H1 (cell line): Measurements from ENCODE around the gene GIPC1. TPM values are rescaled to one million over a fixed set of nuclear protein-coding genes. Genes with fewer than 3 reads are reported as not detected.

ENCODE experiments used
- CREB1 ChIP-seq: IDR thresholded peaks from 2 replicates; pipeline ENCODE4 v1.6.1; 2012; ENCODE audit warnings: inconsistent platforms
- EP300 ChIP-seq, 2 experiments: IDR thresholded peaks; 1 replicate in 1 of 2; 2 replicates in 1 of 2; pipeline ENCODE4 v1.6.1; 2011 to 2012; ENCODE audit warnings: low read depth in 2 of 2, low read length in 2 of 2, mild to moderate bottlenecking in 2 of 2, borderline replicate concordance in 1 of 2, inconsistent platforms in 1 of 2, moderate library complexity in 1 of 2
- GABPA ChIP-seq: IDR thresholded peaks from 2 replicates; pipeline ENCODE4 v1.6.1; 2011; ENCODE audit warnings: mild to moderate bottlenecking, low read length, moderate library complexity, borderline replicate concordance; ENCODE audit not compliant: insufficient read depth
- POLR2AphosphoS5 ChIP-seq: IDR thresholded peaks from 2 replicates; pipeline ENCODE4 v1.6.1; 2011; ENCODE audit warnings: low read depth, low read length
- SP4 ChIP-seq: IDR thresholded peaks from 2 replicates; pipeline ENCODE4 v1.6.1; 2012; ENCODE audit warnings: low read length, inconsistent platforms
- SRF ChIP-seq: IDR thresholded peaks from 2 replicates; pipeline ENCODE4 v1.6.1; 2011; ENCODE audit warnings: mild to moderate bottlenecking, low read depth, low read length, moderate library complexity
- polyA plus RNA-seq, 7 experiments: library from polyadenylated mRNA; depleted of rRNA in 3 of 7; stranded (reverse) in 5 of 7; unstranded in 2 of 7; fragments of >200 nt in 5 of 7; fragments of 200-250 nt in 2 of 7; gene quantifications; 1 replicate in 5 of 7; 2 replicates in 1 of 7; 4 replicates in 1 of 7; pipeline versions ENCODE4 v1.2.1 to v1.2.3, GENCODE V29; 2011 to 2013; ENCODE audit warnings: missing spikeins in 2 of 7, mixed read lengths in 2 of 7
- total RNA-seq: library from RNA; stranded (reverse); fragmentation: NEBNext Ultra II Directional; extraction: Animal tissue kit (Norgen Biotek cat#: 25700); gene quantifications from 2 replicates; pipeline ENCODE4 v1.2.1, GENCODE V29; 2021
- TF ChIP-seq, protein P1 (sequence below): IDR thresholded peaks from 2 replicates; pipeline ENCODE4 v1.6.1; 2012; ENCODE audit warnings: inconsistent platforms

The GIPC1 gene
- total and polyA plus RNA-seq, 2 of the 8 experiments (the other 6 are each of a cell fraction or from before 2014, with no cell fraction given), result 65.6 to 72.0 TPM

DNA sequence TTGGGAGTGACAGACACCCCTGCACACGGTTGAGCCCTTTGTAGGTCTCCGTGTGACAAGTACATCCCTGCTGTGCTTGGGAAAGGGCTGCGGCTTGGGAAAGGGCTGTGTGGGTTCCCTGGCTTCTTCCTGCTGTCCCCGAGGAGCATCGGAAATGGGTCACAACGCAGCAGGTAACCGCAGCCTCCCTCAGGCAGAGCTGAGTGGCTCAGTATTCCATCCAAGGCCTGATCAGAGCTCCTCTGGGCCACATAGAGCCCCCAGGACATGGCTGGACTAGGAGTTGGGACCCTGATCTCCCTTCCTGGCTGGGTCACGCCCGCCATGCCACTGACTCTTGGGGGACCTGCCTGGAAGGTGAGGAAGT, 49.8 kb upstream of the GIPC1 start (continued):
- no peak for TF ChIP-seq CREB1
- TF ChIP-seq SRF, result no peak
- no peak for TF ChIP-seq GABPA
- no peak for TF ChIP-seq SP4
- TF ChIP-seq POLR2AphosphoS5, result no peak
- TF ChIP-seq, protein P1, sequence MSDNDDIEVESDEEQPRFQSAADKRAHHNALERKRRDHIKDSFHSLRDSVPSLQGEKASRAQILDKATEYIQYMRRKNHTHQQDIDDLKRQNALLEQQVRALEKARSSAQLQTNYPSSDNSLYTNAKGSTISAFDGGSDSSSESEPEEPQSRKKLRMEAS, result no peak
- TF ChIP-seq EP300 (IDR thresholded peaks at IDR 0.05; ENCODE audit: borderline replicate concordance in 1 of 2, low read depth in 2 of 2, low read length in 2 of 2), result no peak
- TF ChIP-seq, all 59 proteins: peak for 0
